Left kidney (tissue), 8 donors: ENCODE measurements around the gene PHKB. TPM values are rescaled to one million over a fixed set of nuclear protein-coding genes. Genes with fewer than 3 reads are reported as not detected.
"Not testable (repeated sequence)": the region's sequence is repeated elsewhere in the genome, so short reads cannot be mapped to it uniquely, and the experiment has no call there.

Experiments used
- DNase-seq: peaks from one replicate; pipeline ENCODE4 v3.0.0-alpha.2; 2013
- long read RNA-seq, 8 donors: transcript quantifications; one replicate each; lab custom pipeline, GENCODE V29; 2026
- polyA plus RNA-seq: library from polyadenylated mRNA; unstranded; fragments of 120-200 nt; gene quantifications from one replicate; pipeline ENCODE4 v1.2.1, GENCODE V29; 2013; ENCODE audit not compliant: insufficient read length

PHKB gene
- polyA plus RNA-seq, result 101 TPM
- long read RNA-seq, donor 1, result 0 reads
- long read RNA-seq, donor 2, full-length matches to known transcripts, result 3 of 33 reads
- long read RNA-seq, donor 2, partial matches to known transcripts, result 30 of 33 reads
- long read RNA-seq, donor 2, other reads (novel, unspliced or antisense), result 0 of 33 reads
- long read RNA-seq, donor 3, partial matches to known transcripts, result 0 of 3 reads
- long read RNA-seq, donor 3, other reads (novel, unspliced or antisense), result 0 of 3 reads
- long read RNA-seq, donor 4, partial matches to known transcripts, result 5 of 5 reads
- long read RNA-seq, donor 4, other reads (novel, unspliced or antisense), result 0 of 5 reads
- long read RNA-seq, donor 5, full-length matches to known transcripts, result 4 of 4 reads
- long read RNA-seq, donor 5, partial matches to known transcripts, result 0 of 4 reads
- long read RNA-seq, donor 5, other reads (novel, unspliced or antisense), result 0 of 4 reads
- long read RNA-seq, donor 6, full-length matches to known transcripts, result 3 of 31 reads
- long read RNA-seq, donor 6, partial matches to known transcripts, result 28 of 31 reads
- long read RNA-seq, donor 6, other reads (novel, unspliced or antisense), result 0 of 31 reads
- long read RNA-seq, donor 7, partial matches to known transcripts, result 33 of 36 reads
- long read RNA-seq, donor 7, other reads (novel, unspliced or antisense), result 0 of 36 reads
- long read RNA-seq, donor 8, partial matches to known transcripts, result 14 of 14 reads
- long read RNA-seq, donor 8, other reads (novel, unspliced or antisense), result 0 of 14 reads

GRCh38 chr16:47460711-47461597 lies at the start of gene PHKB, which contains the start of gene ITFG1:
Gene PHKB (plus strand): TSS chr16:47461331. CDS start chr16:47461351, 20 bp downstream.
Gene ITFG1 (minus strand): TSS chr16:47461063. CDS start chr16:47461045, 18 bp downstream.
- DNase-seq, result peak; percentile 89

GRCh38 chr16:47413041-47413440 lies 48.1 kb upstream of the PHKB start:
- no peak for DNase-seq

- DNase-seq, result no peak
These were observed 44.3 kb upstream of the PHKB start for GRCh38 chr16:47416869-47417268.

GRCh38 chr16:47424846-47425245 lies 36.3 kb upstream of the PHKB start:
- no peak for DNase-seq

DNA sequence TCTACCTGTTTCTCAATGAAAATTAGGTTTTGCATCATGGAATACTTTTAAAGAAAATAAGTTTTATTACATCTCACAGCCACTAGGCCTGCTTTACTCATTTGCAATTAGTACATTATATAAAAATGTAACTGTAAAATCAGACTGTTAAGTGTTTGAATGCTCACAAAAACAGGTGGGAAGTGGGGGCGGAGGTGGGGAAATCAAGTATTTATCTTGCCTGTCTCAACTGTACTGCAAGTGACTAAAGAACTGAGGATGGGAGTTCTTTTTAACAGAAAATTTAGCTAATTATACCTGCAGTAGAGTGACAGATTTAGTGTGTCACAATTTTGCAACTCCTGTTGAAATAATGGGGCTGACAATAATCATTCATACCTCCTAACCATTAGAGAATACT lies 34.3 kb upstream of the PHKB start:
- no peak for DNase-seq

DNA sequence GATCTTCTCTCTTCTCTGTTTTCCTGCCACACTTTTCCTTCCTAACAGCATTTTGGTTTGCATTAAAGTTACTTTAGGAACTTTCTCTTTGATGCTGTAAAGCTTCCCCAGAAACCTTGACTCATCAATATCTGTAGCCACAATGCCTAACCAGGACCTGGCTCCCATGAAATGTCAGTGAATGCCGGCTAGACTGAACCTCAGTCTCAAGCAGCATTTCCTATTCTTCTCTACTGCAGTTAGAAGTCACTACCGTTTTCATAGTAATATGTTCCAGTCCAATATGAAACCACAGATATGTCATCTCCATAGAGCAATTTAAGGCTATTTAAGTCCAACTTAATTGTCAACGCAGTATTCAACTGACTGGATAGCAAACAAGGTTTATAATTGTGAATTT lies 29.2 kb upstream of the PHKB start:
- no peak for DNase-seq

DNA sequence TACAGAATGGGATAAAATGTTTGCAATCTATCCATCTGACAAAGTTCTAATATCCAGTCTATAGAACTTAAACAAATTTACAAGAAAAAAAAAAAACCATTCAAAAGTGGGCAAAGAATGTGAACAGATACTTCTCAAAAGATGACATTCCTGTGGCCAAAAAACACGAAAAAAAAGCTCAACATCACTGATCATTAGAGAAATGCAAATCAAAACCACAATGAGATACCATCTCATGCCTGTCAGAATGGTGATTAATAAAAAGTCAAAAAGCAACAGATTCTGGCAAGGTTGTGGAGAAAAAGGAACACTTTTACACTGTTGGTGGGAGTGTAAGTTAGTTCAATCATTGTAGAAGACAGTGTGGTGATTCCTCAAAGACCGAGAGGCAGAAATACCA lies 26.9 kb upstream of the PHKB start:
- not testable (repeated sequence) for DNase-seq

DNA sequence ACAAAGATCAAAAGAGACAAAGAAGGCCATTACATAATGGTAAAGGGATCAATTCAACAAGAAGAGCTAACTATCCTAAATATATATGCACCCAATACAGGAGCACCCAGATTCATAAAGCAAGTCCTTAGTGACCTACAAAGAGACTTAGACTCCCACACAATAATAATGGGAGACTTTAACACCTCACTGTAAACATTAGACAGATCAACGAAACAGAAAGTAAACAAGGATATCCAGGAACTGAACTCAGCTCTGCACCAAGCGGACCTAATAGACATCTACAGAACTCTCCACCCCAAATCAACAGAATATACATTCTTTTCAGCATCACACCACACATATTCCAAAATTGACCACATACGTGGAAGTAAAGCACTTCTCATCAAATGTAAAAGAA lies 21.1 kb upstream of the PHKB start:
- not testable (repeated sequence) for DNase-seq

DNA sequence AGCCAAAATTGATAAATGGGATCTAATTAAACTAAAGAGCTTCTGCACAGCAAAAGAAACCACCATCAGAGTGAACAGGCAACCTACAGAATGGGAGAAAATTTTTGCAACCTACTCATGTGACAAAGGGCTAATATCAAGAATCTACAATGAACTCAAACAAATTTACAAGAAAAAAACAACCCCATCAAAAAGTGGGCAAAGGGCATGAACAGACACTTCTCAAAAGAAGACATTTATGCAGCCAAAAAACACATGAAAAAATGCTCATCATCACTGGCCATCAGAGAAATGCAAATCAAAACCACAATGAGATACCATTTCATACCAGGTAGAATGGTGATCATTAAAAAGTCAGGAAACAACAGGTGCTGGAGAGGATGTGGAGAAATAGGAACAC lies 18.2 kb upstream of the PHKB start:
- not testable (repeated sequence) for DNase-seq

DNA sequence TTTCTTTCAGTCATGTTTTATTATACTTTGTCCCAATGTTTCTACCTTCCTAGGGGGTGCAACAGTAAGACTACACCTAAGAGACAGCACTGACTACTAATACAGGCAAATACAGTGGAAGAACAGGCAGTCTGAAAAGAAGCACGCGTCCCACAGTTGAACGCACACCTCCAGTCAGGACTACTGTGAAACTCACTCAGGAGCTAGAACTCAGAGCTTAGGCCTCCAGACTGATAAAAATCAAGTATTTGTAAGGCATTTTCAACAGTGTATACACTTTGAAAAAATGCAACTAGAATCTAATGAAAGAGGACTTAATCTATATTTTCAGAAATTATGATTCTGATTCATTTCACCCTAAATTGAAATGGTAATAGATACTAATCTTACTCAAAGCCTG lies 14.7 kb upstream of the PHKB start:
- DNase-seq, result no peak

DNA sequence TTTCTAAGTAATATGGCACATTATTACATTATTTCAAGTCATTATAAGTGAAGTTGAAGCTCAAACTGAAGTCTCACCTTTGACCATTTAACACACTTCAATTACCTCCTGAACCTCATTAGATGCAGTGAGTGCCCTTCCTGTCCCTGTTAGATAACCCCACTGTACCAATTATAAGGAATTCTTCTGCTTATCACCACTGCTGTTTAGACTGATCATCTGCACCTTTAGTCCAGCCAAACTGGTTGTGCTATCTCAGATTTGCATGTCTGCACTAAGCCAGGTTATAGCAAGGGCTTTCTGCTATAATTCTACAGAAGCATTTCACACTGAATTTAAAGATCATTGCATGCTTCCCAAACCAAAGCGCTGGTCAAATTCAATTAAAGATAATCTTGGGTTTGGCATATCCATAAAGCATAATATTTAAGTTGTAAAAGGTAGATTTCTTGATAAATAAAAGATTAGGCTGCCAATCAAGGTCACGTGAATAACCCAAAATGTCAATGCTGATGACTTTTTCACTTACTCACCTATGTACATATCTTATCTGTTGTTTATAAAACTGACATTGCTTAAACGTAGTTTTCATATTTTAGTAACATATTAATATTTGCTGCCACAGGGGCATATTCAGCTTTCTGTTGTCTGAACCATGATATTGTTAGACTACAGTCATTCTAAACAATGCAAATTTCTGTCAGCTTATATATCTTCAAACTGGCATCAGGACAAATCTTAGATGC lies 12.1 kb upstream of the PHKB start:
- DNase-seq, result no peak

DNA sequence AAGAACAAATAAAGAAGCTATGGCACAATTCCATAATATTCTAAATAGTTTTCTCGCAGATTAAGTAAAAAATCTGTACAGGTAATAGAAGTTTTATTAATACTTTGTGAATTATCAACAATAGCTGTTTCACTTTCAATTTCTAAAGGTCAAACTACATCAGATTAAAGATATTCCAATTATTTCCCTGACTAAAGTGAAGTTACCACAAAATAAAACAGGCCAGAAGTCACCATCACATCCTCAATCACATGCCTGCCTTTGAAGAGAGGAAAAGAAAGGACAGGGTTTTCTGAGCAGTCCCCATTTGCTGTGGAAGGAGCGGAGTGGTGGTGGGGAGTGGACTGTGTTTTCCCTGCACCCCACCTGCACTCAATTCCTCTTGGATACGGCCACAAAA lies 11.3 kb upstream of the PHKB start:
- no peak for DNase-seq

GRCh38 chr16:47458331-47458730 lies 2.8 kb upstream of the PHKB start:
- DNase-seq, result no peak

- no peak for DNase-seq
These were observed 1.5 kb upstream of the PHKB start for GRCh38 chr16:47459603-47460002.

GRCh38 chr16:47460359-47460710 lies 796 bp upstream of the PHKB start:
- no peak for DNase-seq

- DNase-seq, result peak; percentile 35
These were observed 601 bp downstream of the PHKB start for GRCh38 chr16:47461598-47462266.

GRCh38 chr16:47463771-47464624 lies 2.9 kb downstream of the PHKB start:
- no peak for DNase-seq

- DNase-seq, result no peak
These were observed 4.9 kb downstream of the PHKB start for GRCh38 chr16:47465919-47466630.

GRCh38 chr16:47467501-47467900 lies 6.4 kb downstream of the PHKB start:
- no peak for DNase-seq
